Heart left ventricle (tissue), 13 donors: Measurements from ENCODE around the gene SMARCA2.

Experiments used
- POLR2A ChIP-seq, 2 donors: fragments of 450-650 bp; IDR thresholded peaks; one replicate each; pipeline ENCODE4 v1.6.1; 2017; ENCODE audit warnings: antibody characterized with exemption in 2 of 2, mild to moderate bottlenecking in 2 of 2, moderate library complexity in 2 of 2
- TF ChIP-seq, protein P1 (sequence below), 12 donors: fragments of 200-600 bp; sonication (generic) in 4 of 12; IDR thresholded peaks; one replicate each; pipeline versions ENCODE4 v1.5.0 to v1.8.0; 2018 to 2022; ENCODE audit warnings: antibody characterized with exemption in 12 of 12, mild to moderate bottlenecking in 5 of 12
- donor health status: ischemic (EF 13 %, LVEDD 7.1; RV severe dilation, severe dysfunction).
- donor health status: DM: no; HTN: yes; CAD: no.
- donor health status: DM: no; HTN: no; CAD: no.
- donor health status: ischemic (EF 25% LVEDD 6.9; RV normal size, moderate dysfunction).
- donor health status: ischemic (EF 25% LVEDD 5.7; RV mildly dilated, moderate dysfunction).
- donor health status: ischemic (EF 35%, LVEDD 5.7; RV mildly dilated, moderate dysfunction).
- donor health status: nonischemic (EF 11% LVEDD 7.7; RV severe dilation, severe dysfunction).
- donor health status: DM: yes; HTN: yes; CAD: no.
- donor health status: PGD.
- donor health status: ischemic (EF 29% LVEDD 5.4; RV normal size, mild dysfunction).
- donor health status: nonischemic (EF 23%, LVEDD 6.1; RV moderate dilation, normal function).

DNA sequence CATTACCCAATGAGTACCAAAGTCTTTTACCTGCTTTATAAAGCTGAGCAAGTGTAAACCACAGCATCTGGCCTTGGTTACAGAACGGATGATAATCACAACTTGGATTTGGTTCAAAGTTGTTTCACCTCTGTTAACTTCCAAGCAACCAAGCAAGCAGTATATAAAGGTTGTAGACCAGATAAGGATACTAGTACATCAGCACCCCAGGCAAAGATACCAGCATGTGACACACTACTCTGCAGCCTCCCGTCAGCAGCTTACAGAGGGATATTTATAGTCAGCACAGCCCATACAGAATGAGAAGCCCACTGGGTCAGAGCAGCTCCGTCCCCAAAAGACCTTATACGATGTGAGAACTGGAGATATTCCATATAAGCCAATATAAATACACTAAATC is 193.3 kb downstream of the SMARCA2 start:
- TF ChIP-seq, protein P1, sequence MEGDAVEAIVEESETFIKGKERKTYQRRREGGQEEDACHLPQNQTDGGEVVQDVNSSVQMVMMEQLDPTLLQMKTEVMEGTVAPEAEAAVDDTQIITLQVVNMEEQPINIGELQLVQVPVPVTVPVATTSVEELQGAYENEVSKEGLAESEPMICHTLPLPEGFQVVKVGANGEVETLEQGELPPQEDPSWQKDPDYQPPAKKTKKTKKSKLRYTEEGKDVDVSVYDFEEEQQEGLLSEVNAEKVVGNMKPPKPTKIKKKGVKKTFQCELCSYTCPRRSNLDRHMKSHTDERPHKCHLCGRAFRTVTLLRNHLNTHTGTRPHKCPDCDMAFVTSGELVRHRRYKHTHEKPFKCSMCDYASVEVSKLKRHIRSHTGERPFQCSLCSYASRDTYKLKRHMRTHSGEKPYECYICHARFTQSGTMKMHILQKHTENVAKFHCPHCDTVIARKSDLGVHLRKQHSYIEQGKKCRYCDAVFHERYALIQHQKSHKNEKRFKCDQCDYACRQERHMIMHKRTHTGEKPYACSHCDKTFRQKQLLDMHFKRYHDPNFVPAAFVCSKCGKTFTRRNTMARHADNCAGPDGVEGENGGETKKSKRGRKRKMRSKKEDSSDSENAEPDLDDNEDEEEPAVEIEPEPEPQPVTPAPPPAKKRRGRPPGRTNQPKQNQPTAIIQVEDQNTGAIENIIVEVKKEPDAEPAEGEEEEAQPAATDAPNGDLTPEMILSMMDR (IDR thresholded peaks at IDR 0.05): no peak
- TF ChIP-seq POLR2A (IDR thresholded peaks at IDR 0.05): no peak
